HG02798 (cell line): ENCODE measurements around the gene GSS.

Source experiments
- ATAC-seq: cut with Tn5 transposase; IDR thresholded peaks from one replicate; pipeline ENCODE4 v1.9.1; 2021; ENCODE audit warnings: mild to moderate bottlenecking; ENCODE audit not compliant: unreplicated experiment, poor library complexity

The GSS gene

DNA sequence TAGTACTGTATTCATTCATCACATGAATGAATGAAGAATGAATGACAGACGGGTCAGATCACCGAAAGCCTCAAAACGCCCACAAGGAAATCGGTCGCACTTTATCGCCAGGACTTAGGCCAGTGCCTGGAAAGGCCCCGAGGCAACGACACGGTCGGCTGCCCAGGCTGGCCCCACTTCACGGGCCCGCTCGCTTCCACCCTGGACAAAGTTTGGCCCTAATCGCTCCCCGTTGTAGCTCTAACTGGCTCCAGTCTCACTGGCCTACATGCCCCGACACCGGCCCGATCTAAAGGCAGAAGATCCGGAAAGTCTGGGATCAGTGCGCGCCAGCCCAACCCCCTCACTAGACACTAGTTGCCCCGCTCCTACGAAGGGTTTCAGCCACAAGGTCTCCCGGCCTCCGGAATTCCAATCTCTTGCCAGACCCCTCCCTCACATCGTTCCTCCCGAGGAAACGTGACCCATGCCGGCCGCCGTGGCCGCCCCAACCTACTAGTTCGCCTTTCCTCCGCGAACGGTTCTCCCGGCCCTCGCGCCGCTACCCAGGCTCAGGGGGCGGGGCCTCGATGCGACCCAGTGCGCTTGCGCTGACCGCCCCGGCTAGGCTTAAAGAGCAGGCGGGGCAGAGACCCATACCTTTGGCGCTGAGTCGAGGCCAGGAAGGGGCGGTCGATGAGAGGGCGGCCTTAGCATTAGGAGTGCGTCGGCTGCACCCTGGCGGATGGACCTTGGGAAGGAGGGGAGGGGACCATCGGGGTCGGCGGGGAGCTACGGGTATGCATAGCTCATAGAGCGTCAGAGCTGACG, at the start of gene GSS, which contains the start of gene MYH7B:
GSS (minus strand) TSS at position 576 of the 810 bp plus-strand sequence. CDS start 3,954 bp downstream, outside the sequence.
MYH7B (plus strand) TSS at position 638 of the 810 bp plus-strand sequence. CDS start 22,138 bp downstream, outside the sequence.
- peak; percentile 92 for ATAC-seq

DNA sequence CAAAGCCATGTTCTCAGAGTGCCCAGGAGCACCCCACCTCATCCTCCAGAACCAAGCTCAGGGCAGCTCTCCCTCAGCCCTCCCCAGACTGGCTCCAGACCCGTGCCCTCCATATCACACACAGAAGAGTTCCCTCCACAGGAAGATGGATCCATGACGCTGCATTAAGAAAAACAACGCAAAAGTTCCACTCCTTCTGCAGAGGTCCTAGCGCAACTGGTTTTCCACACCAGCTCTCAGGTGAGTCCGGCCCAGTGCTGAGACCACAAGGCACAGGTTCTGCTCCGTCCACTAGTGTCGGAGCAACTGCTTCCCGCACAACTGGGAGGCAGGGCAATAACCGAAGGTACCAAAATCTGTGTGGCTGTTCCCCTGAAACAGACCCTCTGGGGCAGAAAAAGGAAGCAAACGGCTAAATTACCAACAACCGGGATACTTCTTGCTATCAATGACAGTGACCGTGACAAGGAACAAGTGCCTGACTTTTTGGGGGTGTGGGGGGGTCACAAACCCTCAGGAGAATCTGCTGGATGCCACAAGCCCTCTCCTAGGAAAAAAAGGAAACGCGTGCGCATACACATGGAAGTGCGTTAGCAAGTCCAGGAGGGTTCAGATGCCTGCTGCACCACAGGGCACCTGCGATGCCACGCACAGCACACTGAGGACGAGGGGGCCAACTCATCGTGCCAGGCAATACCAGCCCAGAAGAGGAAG, 49.3 kb upstream of the GSS start:
- no peak for ATAC-seq

DNA sequence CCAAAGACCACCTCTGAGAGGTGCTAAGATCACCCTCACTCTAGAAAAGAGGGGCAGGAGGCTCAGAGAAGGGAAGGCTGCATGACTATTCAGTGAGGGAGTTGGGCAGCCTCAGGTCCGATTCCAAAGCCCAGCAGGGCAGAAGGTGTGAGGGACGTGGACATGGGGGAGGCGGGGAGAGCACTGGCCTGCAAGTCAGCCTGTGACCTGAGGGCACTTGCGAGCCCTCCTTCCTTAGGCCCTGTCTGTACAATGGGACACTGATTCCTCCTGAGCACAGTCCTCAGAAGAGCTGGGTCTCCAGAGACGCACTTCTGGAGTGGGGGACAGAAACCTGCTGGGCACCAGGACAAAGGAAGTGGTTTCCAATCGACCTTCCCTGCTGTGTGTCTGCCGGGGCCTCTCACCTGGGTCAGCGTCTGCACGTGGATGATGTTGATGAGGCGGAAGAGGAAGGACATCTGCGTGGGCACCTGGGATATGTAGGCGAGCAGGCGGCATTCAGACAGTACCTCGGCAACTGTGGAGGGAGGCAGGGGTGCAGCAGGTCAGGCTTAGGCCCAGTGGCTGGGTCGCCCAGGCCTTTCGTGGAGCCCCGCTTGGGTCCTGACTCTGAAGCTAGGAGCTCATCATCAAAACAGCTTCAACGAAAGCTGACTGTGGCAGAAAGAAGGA, 48.6 kb upstream of the GSS start:
- no peak for ATAC-seq

DNA sequence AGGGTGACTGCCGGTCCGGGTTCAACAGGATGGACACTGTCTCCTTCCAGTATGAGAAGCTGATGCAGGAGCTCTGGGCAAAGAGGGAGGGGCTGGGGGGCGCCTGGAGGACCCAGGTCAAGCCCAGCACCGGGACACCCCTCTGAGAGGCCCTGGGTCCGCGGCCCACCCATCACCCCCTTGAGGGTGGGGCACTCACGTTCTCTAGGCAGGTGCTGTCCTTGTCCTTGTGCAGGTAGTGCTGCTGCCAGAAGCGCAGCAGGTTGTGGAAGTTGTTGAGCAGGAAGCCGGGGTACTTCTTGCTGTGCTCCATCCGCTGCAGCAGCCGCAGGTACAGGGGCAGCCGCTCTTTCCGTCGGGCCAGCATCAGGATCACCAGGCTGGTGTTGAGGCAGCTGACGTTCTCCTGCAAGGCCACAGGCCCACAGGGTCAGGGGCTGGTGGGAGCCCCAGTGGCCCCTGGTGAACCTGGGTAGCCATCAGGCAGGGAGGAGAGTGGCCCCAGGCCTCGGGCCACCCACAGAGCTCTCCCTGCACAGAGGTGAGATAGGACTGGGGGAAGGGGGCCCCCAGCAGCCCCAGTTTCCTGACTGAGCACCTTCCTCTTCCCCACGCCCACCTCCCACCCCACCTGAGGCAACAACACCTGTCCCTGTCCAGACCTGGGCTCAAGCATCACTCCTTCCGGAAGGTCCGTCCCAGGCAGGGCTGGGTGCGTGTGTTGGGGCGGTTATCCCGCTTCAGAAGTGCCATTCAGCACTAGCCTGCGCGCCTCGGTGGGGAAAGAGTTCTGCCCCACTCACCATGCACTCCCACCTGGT, 47.8 kb upstream of the GSS start:
- no peak for ATAC-seq

DNA sequence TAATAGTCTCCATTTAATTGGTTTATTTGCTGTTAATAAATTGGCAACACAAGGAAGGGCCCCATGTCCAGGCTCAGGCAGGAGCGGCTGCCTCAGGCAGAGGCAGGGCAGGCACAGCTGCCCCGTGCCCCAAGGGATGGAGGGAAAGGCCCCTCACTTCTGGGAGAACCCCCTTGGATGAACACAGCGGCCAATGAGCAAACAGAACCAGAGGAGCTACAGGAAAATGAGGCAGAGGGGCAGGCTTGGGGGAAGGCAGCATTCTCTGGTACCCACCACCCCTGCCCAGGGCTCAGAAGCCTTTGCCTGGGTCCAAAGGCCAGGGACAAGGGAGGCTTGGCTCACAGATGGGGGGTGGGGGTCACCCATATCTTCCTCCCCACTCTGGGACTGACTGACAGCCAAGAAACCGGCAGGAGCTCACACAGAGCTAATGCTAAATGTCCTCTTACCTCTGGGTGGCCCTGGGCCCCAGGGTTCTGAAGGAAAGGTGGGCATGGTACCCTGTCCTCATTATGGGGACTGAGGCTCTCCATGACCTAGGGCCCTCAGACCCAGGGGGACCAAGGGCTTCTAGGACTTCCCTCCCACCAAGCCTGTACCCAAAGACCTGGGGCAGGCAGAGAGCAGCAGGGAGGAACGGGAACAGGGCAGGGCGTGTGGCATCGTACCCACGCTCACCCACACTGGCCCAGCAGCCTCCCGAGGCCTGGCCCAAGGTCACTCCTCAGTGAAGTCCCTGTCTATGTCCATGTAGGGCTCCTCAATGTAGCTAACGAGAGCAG, 47.0 kb upstream of the GSS start:
- ATAC-seq, result no peak

DNA sequence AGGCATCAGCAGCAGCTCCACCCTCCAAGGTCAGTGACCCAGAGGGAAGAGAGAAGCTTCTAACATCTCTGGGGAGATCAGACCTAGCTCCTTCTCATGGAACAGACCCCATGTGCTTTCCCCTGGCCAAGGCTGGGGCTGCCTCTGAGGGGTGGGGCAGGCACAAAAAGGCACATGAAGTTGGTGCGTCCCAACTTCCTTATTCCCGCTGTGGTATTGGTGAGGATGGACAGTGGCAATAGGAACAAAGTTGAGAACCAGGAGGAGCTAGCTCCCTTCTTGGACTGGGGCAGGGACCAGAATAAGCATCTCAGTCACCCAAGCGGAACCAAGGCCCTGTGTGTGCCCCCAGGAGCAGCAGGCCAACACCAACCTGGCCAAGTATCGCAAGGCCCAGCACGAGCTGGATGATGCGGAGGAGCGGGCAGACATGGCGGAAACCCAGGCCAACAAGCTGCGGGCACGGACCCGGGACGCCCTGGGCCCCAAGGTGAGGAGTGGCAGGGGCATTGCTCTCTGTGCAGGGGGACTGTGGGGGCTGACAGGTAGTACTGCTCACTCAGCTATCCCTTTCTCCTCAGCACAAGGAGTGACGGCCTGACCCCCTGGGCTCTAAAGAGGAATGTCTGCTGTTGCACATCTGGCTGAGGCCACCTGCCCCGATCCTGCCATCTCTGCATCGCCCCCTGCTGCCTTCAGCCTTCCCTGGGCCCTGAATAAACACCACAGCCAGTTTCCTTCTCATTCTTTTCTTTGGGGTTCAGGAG, 46.2 kb upstream of the GSS start:
- no peak for ATAC-seq

DNA sequence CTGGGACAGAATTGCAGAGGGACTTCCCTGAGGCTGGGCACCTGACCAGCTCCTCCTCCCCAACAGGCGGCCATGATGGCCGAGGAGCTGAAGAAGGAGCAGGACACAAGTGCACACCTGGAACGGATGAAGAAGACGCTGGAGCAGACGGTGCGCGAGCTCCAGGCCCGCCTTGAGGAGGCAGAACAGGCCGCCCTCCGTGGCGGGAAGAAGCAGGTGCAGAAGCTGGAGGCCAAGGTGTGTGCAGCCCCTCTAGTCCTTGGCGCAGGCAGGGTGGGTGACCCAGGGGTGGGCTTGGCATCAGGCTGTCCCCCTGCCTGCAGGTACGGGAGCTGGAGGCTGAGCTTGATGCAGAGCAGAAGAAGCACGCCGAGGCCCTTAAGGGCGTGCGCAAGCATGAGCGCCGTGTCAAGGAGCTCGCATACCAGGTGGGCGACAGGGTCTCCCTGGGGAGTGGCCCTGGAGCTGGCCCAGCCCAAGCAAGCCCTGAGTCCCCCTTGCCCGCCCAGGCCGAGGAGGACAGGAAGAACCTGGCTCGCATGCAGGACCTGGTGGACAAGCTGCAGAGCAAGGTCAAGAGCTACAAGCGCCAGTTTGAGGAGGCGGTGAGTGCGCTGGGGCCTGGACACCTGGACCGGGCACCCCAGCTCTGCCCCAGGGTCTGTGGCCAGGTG, 45.5 kb upstream of the GSS start:
- ATAC-seq, result no peak

DNA sequence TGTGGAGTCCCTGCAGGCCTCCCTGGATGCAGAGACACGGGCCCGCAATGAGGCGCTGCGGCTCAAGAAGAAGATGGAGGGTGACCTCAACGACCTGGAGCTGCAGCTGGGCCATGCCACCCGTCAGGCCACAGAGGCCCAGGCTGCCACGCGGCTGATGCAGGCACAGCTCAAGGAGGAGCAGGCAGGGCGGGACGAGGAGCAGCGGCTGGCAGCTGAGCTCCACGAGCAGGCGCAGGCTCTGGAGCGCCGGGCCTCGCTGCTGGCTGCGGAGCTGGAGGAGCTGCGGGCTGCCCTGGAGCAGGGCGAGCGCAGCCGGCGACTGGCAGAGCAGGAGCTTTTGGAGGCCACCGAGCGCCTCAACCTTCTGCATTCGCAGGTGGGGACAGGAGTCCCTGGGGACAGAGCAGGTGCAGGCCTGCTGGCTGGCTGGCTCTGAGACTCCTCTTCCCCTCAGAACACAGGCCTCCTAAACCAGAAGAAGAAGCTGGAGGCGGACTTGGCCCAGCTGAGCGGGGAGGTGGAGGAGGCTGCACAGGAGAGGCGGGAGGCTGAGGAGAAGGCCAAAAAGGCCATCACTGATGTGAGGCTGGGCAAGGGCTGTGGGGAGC, 44.8 kb upstream of the GSS start:
- ATAC-seq, result no peak

DNA sequence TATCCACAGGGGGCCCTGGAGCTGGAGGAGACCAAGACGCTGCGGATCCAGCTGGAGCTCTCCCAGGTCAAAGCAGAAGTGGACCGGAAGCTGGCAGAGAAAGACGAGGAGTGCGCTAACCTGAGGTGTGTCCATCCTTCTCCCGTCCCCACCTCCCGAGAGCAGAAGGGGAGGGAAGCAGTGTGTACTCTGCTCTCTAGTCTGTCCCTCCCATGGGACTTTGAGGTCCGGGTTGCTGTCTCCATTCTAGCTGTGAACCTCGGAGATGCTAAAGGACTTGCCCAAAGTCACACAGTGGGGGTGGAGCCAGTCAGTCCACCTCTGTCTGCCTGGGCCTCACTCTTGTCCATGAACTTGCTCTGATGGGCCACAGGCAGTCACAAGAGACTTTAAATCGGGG, 44.2 kb upstream of the GSS start:
- no peak for ATAC-seq

DNA sequence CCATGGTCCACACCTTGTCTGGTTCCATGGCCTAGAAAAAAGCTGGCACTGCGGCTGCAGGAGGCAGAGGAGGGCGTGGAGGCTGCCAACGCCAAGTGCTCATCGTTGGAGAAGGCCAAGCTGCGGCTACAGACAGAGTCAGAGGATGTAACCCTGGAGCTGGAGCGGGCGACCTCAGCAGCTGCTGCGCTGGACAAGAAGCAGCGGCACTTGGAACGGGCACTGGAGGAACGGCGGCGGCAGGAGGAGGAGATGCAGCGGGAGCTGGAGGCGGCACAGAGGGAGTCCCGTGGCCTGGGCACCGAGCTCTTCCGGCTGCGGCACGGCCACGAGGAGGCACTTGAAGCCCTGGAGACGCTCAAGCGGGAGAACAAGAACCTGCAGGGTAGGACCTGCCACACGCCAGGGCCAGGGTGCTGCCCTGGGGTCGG, 43.4 kb upstream of the GSS start:
- ATAC-seq, result no peak

DNA sequence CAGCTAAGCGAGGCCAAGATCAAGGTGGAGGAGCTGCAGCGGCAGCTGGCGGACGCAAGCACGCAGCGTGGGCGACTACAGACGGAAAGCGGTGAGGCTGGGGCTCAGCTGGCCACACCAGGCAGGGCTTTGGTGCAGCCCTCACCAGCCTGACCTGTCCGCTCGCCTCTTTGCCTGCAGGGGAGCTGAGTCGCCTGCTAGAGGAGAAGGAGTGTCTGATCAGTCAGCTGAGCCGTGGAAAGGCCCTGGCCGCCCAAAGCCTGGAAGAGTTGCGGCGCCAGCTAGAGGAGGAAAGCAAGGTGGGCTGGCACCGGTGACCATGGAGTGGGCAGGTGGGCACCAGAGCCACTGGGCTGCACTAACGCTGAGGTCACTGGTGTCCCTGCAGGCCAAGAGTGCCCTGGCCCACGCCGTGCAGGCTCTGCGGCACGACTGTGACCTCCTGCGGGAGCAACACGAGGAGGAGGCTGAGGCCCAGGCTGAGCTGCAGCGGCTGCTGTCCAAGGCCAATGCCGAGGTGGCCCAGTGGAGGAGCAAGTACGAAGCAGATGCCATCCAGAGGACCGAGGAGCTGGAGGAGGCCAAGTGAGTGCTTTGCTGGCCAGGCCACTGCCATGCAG, 42.8 kb upstream of the GSS start:
- ATAC-seq, result no peak

DNA sequence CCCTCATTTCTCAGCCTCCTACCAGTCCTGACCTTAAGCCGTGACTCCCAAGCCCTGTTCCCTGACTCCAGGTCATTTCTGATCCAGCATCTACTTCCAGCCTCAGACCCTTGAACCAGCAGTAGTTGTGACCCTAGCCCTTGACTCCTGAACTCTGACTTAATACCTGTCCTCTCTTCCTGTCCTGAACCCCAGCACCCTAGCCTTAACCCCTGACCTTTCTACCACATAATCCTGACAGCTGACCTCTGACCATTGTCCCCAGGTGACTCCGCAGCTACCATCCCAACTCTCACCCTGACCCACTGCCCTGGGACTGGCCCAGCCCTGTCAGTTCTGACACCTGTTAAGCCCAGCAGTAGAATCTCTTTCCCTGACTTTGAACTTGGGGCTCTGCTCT, 42.2 kb upstream of the GSS start:
- ATAC-seq, result no peak

DNA sequence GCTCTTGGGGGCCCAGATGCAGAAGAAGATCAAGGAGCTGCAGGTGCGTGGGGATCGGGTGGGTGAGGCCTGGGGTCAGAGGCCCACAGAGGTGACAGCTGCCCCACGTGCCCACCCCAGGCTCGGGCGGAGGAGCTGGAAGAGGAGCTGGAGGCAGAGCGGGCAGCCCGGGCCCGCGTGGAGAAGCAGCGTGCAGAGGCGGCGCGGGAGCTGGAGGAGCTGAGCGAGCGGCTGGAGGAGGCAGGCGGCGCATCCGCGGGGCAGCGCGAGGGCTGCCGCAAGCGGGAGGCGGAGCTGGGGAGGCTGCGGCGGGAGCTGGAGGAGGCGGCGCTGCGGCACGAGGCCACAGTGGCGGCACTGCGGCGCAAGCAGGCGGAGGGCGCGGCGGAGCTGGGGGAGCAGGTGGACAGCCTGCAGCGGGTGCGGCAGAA, 41.5 kb upstream of the GSS start:
- no peak for ATAC-seq

DNA sequence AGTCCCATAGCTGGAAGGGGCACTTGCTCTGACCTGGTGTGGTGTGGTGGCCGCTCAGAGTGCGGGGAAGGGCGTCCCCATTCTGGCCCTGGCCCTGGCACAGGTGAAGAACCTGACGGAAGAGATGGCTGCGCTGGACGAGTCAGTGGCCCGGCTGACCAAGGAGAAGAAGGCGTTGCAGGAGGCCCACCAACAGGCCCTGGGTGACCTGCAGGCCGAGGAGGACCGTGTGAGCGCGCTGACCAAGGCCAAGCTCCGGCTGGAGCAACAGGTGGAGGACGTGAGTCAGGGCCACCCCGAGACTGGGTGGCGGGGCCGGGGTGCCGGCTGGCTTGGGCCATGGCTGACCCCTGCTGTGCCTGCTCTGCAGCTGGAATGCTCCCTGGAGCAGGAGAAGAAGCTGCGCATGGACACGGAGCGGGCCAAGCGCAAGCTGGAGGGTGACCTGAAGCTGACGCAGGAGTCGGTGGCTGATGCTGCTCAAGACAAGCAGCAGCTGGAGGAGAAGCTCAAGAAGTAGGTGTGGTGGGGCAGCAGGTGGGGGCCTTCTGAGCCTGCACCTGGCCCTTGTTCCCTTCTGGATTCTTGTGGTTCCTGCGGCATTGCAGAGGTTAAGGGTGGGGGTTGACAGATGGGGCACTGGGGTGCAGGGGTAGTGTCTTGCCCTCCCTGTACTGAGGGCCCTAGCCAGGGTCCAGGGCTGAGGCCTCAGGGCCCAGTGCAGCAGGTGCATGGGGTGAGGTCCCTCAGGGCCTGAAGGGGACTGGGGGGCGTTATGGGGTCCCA, 40.8 kb upstream of the GSS start:
- ATAC-seq, result no peak

DNA sequence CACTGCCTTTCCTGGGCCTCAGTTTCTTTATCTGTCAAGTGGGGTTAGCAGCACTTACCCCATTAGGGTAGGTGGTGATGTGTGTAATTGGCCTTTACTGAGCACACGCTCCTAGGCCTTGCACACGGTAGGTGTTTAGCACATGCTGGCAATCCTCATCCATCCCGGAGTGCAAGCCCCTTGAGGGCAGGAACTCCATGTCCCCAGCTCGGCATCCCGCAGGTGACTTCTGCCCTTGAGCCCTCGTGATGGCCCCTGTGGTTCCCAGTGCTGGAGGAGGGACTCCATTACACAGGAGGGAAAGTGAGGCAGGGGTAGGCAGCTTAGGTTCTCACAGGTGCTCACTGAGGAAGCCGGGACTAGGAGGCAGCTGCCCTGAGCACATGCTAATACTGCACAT, 40.1 kb upstream of the GSS start:
- no peak for ATAC-seq

DNA sequence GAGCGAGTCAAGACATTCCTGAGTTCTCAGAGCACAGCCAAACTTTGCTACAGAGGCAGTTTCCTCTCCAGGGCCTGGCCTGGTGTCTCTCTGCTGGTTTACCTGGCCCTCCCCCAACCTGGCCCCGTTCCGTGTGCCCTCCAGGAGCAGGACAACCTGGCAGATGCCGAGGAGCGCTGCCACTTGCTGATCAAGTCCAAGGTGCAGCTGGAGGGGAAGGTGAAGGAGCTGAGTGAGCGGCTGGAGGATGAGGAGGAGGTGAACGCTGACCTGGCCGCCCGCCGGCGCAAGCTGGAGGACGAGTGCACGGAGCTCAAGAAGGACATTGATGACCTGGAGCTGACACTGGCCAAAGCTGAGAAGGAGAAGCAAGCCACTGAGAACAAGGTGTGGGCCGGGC, 39.6 kb upstream of the GSS start:
- ATAC-seq, result no peak
